NCI-H1105 (cell line): ENCODE measurements around the gene CCDC57.

Experiments
- DNase-seq: peaks from one replicate; lab custom pipeline; 2025; lab: John Stamatoyannopoulos, UW

CCDC57 gene

DNA sequence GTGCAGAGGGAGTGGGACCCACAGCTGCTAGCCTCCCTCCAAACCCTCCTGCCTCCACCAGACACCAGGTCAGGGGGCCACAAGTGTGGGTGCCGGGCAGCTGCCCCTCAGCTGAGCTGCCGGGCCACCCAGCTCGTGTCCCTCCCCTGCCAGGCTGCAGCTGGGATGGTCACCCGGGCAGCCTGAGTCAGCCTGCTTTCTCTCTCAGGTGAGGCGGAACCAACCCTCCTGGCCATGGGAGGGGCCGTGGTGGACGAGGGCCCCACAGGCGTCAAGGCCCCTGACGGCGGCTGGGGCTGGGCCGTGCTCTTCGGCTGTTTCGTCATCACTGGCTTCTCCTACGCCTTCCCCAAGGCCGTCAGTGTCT is 23.1 kb upstream of the CCDC57 start:
- no peak for DNase-seq

DNA sequence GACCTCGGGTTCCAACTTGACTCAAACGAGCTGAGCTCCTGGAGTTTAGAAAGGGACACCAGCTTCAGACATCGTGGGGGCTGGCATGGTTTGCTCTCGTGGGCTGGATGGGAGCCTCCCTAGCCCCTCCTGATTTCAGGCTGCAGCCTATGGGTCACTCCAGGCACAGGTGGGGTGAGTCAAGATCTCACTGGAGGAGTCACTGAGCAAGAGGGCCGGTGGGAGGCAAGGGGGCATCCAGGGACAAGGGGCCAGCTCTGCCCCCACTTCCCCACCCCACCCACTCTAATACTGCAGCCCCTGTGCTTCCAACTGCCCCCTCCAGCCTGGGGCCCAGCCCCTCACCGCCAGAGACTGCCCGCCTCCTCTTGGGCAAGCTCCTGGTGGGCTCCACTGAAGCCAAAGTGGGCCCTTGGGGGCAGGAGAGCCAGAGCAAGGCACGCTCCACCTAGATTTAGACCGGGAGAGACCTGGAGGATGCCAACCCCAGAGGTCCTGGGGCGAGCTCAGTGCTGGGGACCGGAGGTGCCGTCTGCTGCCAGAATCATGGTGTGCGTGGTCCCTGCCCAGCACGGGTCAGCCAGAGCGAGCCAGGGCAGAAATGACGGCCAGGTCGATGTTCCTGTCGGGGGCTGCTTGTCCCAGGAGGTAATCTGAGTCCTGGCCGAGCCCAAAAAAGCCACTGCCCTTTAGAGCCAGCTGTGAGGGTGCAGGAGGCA is 22.6 kb upstream of the CCDC57 start:
- no peak for DNase-seq

DNA sequence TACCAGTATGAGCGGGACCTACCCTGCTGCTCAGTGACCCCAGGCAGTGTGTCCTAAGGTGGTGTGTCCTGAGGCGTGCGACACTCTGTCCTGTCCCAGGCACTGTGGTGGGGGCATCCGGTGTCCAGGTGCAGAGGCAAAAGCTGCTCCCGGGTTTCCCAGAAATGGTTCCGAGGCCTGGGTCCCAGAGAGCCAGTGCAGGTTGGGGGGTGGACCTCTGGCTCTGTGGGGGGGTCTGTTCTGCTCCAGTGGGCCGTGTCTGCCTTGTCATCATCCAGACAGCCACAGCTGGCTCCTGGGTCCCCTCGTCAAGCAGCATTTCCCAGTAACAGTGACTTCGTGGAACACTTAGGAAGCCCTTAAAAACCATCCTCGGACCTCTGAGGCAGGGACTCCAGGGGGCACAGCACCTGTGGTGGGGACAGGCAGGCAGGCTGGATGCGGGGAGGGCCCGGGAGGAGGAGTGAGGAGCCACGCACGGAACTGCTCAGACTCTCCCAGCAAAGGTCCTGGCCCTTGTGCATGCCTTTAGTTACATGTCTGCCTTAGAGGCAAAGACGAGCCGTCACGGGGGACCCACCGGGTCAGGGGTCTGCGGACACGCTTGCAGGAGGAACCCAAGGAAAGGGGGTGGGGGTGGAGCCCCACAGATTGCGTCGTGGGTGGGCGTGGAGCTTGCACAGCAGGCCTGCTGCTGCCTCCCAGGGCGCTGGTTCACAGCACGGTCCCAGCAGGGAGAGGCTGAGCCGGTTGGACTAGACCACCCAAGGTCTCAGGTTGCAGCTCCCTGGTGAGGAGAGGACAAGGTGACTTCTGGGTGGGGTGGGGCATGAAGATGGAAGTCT is 21.8 kb upstream of the CCDC57 start:
- DNase-seq: no peak

DNA sequence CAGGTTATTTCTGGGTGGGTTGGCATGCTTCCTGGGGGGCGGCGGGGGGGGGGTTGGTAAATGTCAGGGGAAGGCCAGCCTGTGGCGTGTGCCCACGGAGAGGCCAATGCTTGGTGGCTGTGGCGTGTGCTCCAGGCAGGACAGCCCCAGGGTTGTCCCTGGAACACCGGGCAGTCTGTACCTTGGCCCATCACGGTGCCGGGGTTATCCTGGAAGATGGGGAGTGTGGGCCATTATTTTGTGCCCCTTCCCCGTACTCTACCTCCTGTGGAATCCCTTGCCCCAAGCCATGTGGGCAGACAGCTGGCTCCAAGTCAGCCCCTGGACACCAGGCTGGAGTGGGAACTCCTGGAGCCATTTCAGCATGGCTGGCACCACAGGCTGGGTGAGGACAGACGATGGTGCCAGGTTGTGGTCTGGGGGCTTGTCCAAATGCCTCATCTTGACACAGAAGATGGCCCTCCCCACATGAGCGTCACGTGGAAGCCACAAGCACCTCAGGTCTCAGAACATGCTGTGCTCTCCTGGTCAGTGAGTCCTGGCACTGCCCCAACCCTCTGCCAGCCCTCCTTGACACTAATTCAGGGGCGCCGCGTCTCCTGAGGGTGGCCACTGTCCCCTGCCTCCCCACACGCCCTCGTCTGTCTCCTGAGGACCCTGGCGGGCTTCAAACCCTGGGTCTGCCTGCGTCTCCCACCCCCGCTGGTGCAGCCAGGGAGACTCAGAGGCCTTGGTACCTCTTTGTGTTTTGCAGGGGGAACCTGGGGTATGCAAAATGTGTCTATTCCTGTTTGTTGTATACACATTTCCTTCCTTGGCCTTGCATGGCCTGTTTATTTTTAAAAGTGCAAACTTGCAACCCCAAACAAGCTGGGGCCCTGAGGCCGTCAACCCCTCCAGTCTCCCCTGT is 20.5 kb upstream of the CCDC57 start:
- DNase-seq: no peak

DNA sequence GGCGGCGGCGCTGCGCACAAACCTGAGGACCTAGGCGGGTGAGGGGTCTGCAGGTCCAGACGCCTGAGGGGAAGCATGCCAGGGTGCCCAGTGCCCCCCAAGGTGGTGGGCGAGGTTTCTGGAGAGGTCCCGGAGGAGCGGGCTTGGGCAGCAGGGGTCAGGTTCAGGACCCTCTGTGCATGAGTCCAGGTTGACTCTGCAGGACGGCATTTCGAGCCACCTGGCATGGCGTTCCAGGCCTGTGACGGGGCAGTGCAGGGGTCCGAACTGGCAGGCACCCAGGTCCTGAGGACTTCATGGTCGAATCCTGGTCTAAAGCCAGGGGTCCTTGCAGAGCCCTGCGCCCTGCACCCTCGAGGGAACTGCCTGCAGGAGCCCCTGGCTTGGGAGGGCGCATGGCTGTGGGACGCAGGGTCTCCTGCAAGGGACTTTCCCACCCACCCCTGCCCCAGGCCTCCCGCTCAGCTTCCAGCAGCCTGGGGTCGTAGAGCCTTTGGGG is 19.7 kb upstream of the CCDC57 start:
- DNase-seq: no peak

DNA sequence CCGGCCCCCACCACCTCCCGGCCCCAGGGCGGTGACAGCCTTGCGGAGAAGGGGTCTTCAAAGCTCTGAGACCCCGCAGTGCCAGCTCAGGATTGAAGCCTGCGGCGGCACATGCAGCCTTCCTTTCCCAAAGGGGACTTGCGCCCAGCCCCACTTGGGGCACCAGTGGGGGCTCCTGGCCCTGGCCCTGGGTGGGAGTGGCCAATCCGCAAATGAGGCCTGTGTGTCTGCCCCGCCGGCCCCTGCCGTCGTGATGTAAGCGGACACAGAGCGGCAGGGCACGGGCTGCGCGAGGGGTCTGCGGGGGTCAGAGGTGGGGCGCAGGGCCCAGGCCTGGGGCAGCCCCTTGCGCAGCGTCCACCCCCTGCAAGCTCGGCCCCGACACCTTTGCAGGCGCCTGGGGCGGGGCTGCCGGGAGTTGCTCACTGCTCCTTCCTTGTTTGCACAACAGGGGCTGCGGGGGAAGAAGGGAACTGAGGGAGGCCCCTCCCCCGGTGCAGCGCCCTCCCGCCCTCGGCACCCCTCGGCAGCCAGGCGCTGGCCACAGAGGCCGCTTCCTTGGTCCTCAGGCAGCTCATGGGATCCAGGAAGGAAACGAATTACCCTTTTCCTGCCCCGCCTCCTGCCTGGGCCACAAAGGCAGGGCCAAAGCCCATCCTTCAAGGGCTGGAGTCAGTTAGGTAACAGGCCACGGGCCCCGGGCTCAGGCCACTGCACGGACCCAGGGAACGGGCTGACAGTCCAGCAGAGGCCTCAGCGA is 19.1 kb upstream of the CCDC57 start:
- no peak for DNase-seq

DNA sequence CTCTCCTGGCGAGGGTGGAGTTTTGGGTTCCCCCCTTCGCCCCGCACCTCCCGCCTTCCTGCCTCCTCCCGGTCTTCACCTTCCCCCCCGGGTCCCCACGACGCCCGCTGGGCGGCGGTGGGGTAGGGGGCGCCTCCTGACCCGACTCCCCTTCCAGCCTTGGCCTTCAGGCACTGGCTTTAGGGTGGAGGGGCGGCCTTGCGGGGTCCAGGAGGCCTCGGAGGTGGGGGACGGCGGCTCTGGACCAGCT is 18.6 kb upstream of the CCDC57 start:
- no peak for DNase-seq

DNA sequence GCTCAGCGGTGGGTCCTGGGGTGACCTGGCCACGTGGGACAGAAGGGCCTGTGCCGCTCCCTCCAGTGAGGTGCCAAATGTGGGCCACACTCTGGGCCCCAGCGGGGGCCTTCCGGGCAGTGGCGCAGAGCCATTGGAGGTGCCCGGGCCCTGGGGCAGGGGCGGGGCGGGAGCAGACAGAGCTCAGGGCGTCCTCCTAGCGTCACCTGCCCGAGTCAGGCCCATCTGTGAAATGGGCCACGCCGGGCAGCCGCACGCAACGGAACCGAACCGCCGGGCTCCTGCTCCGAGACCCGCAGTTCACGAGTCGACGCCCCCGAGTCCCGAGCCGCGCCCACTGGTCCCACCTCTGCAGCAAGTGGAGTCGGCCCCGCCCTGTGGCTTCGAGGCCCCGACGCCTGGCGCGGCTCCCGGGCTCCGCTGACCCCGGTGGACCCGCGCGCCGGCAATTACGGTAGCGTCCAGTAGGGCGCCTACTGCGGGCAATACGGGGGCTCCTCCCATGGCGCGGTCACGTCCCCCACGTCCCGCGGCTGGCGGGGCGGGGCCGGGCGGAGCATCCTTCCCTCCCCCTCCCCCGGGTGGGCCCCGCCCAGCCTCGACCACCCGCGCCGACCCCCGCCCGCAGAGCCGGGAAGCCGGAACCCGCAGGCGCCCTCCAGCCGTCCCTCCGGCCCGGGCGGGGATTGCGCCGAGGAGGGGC is 18.1 kb upstream of the CCDC57 start:
- DNase-seq: no peak

DNA sequence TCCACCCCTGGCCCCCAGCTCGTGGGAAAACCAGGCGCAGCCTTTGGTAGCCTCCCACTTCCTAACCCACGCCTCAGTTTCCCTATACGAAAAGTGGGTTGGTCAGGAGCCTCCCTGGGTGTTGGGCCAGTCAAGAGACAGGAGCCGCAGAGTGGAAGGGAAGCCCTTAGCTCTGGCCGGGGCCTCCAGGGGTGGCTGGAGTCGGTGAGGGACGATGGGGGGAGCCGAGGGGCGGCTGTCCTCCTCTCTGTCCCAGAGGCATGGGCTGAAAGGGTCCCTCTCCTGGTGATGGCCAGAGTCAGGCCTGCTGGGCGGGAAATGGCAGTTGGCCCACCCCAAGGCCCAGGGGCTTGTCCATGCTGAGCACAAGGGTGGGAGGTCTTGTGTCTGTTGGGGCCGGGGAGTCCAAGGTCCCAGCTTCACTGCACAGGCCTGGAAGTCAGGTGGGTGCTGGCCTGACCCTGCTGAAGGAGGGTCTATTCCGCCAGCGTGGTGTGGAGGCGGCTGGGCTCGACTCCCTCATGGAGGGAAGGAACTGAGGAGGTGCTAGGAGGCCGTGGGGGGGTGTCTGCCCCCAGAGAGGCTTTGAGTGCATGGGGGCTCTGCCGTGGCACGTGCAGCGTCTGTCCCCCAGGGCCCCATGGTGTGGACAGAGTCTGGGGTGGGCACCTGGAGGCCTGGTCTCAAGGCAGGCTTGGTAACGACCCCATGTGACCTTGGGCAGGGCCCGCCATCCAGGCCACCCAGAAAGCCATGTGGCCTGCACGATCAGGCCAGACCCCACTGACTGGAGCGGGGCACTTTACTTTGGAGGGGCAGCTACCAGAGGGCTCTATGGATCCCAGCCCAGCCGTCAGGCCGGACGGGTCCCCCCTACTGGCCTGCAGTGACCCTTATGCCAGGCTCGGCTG is 17.3 kb upstream of the CCDC57 start:
- DNase-seq: no peak

DNA sequence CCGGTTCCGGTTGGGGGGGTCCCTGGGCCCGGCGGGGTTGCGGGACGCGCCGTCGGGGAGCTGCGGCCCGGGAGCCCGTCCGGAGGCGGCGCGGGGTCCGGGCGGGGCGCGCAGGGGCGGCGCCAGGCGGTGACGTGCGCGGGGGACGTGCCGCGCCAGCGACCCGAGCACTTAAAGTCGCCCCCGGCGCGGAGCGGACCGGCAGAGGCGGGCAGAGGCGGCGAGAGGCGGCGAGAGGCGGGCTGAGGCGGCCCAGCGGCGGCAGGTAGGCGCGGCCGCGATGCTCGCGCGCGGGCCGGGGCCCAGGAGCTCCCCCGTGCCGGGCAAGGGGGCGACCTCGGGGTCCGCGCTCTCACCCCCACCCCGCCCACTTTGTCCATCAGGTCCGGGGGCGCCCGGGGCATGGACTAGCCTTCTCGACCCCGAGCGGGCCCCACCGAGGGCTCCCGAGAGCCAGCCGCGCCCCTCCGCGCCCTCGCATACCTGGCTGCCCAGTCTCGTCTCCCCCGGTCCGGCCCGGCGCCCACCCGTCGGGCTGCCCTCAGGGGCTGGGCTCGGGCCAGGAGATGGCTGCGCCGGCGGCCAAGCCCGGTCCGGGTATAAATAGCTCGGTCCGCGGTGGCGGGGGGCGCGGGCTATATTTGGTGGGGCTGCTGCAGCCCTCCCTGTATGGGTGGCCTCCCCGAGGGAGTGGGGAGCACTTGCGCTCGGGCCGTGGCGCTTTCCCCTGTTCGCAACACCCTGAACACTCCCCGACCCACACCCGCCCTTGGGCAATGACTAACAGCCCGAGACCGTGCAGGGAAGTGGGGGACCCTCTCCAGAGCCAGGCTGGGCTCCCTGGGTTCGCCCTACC is 16.4 kb upstream of the CCDC57 start, which contains the start of gene SLC16A3:
Gene SLC16A3 (plus strand): TSS at position 201 of the 856 bp plus-strand sequence. CDS start 6,967 bp downstream, outside the sequence.
- peak; percentile 22 for DNase-seq

DNA sequence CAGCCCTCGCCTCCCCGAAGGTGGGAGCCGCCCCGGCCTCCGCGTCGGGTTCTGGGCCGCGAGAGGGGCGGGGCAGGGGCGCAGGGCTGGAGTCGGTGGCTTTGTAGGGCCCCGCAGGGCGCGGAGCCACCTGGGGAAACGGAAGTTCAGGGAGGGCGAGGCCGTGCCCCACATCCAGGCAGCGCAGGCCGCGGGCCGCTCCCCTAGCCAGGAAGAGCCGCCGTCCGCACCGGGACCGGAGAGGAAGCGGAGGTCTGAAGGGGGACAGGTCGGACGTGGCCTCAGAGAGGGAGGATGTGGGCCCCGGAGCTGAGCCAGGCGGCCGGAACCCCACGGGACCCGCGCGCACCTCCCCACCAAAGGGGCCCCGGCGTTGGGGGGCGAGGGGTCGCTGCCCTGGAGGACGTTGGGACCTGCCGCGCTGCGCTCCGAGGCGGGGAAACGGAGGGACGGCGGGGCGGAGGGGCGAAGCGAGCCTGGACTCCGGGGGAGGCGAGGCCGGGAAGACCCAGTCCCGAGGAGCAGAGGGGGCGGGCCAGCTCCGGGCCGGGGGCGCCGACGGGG is 15.7 kb upstream of the CCDC57 start:
- no peak for DNase-seq

DNA sequence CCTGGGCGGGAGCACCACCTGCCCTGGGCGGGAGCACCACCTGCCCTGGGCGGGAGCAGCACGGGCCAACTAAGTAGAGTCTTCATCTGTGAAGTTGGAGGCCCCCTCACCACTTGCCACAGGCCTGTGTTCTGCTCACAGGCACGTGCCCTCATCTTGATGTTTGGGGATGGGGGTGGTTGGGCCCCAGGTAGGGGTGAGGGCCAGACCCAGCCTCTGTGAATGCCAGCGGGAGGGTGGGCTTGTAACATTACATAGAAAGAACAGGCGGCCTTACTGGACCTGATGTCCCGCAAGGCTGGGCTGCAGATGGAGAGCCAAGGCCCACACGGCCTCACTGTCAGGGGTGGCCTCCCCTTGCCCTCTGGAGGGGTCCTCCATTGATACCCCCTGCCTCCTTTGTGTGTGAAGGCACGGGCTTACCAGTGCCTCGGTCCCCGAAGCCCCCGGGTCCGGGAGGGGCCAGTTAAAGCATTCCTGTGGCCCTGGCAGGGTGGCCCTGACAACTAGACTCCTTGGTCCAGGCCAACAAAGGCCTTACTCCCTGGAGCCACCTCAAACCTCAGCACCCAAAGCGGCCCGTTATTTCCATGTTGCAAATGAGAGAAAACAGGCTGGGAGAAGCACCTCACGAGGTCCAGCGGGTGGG is 15.1 kb upstream of the CCDC57 start:
- DNase-seq: no peak

DNA sequence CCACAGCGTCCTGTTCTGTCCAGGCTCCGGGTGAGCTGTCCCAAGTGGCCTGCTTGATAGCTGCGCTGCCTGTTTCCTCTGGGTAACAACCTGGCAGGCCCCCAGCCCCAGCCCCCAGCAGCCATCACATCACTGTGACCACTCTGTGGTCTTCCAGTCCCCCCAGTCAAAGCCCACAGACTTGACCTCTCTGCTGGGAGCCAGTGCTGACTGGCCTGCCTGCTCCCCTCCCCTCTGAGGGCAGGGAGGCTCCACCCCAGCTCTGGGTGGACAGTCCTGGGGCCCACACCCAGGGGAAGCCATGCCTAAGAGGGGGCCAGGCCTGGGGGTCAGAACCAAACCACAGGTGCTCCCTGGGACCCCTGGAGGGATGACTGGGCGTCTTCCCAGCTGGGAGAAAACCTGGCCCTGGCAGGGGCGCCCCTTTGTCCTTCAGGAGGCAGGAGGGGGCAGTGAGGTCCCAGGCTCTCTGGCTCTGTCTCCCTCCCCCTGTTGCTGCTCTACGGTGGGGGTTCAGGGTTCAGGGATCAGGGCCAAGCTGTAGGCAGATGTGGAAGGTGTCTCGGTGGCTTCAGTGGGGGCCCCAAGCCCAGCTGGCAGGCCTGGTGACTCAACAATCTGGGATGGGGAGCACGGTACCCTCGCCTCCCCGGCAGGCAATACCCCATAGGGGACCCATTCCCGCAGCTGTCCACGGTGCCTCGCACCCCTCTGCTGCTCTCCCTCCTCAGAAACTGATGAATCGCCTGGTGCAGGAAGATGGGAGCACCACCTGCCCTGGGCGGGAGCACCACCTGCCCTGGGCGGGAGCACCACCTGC is 14.4 kb upstream of the CCDC57 start:
- no peak for DNase-seq

DNA sequence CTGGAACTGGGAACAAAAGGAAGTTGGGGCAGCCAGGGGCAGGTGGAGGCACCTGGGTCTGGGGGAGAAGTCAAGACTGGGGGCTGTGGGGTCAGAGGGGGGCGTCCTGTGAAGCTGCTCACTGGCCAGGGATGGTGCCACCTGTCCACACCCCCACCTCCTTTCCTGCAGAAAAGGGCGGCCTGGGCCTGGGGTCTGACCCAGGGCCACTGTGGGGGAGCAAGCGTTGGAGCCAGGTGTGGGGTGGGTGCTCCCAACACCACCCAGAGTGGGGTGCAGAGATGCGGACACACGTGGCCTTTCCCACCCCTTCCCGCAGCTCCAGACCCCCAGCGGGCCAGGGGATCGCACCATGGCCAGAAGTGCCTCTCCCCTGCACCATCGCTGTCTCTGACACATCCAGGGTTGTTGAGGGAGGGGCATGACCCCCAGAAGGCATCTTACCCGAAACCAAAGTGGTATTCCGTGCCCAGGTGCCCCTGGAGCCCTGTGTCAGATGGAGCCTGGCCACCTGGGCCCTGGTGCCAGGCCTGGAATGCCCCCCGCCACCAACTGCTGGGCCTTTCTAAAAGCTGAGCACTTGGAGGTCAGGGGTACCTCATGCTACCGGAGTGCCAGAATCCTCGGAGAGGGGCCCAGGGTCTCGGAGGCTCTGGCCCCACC is 13.6 kb upstream of the CCDC57 start:
- DNase-seq: no peak

DNA sequence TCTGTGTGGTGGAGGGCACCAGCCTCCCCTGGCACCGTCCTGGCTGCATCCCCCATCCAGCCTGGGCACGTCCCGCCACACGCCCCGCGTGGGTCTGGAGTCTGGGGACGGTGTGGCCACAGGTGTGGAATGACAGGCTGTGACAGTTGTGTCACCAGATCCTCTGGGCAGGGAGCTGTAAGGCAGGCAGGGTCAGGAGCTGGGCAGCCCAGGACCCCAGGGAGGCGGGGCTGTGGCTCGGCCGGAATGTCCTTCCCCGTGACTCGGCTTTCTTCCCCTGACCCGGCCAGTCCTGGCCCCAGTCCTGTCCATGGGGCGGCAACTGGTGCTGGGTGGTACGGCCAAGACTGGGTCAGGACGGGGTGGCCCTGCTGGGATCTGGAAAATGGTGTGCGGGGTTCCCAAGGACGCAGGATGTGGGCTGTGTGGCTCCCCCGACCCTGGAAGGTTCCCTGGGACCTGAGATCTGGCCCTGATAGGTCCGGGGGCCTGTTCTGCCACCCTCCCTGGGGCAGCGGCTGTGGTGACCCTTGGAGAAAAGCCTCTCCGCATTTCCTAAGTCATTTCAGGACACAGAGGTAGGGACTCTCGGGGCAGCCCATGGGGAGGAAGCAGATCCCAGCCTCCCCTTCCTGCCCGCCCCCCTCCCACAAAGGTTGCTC is 12.9 kb upstream of the CCDC57 start:
- no peak for DNase-seq

DNA sequence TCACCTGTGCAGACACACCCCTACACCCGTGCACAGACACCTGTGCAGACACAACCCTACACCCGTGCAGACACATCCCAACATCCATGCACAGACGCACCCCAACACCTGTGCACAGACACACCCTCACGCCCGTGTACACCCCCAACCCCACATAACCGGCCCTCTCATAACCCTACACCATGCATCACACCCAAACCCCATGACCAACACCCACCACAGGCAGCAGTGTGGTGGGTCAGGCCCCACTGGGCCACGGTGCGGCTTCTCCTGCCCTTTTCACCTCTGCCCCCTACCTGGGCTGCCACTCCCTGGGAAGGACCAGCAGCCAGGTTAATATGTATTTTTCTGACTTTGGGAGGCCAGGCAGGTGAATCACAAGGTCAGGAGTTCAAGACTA is 12.0 kb upstream of the CCDC57 start:
- DNase-seq: no peak
